ENCODE data around the gene MIER2.

Gene MIER2

GRCh38 chr19:280541-281009 is 64.0 kb downstream of the MIER2 start:
- TF ChIP-seq ZFX (IDR thresholded peaks at IDR 0.05): no peak
- no peak overlapping the region for H3K27ac ChIP-seq

GRCh38 chr19:279656-280055 is 64.9 kb downstream of the MIER2 start:
- no peak overlapping the region for H3K27ac ChIP-seq
- no peak for TF ChIP-seq CTCF (conservative IDR thresholded peaks at IDR 0.05)
- no peak for TF ChIP-seq ZFX (IDR thresholded peaks at IDR 0.05)

- TF ChIP-seq ZFX (IDR thresholded peaks at IDR 0.05): no peak
- no peak for TF ChIP-seq CTCF (conservative IDR thresholded peaks at IDR 0.05)
These were observed 65.4 kb downstream of the MIER2 start for GRCh38 chr19:279231-279630.

GRCh38 chr19:277581-278165 is 66.9 kb downstream of the MIER2 start:
- TF ChIP-seq CTCF (conservative IDR thresholded peaks at IDR 0.05) (no peak), ZFX (IDR thresholded peaks at IDR 0.05) (no peak)
- H3K27ac ChIP-seq: no peak overlapping the region

More at GRCh38 chr19:279231-279630, 65.4 kb downstream of the MIER2 start:
- H3K27ac ChIP-seq: no peak overlapping the region

GRCh38 chr19:277131-277530 is 67.5 kb downstream of the MIER2 start:
- H3K27ac ChIP-seq: no peak overlapping the region
- TF ChIP-seq ZFX (IDR thresholded peaks at IDR 0.05) (no peak), CTCF (conservative IDR thresholded peaks at IDR 0.05) (no peak)

- TF ChIP-seq CTCF (conservative IDR thresholded peaks at IDR 0.05): no peak
- TF ChIP-seq ZFX (IDR thresholded peaks at IDR 0.05): no peak
- H3K27ac ChIP-seq: no peak overlapping the region
These were observed 68.5 kb downstream of the MIER2 start for GRCh38 chr19:275958-276646.

GRCh38 chr19:275000-275399 is 69.6 kb downstream of the MIER2 start:
- TF ChIP-seq ZFX (IDR thresholded peaks at IDR 0.05) (no peak), CTCF (conservative IDR thresholded peaks at IDR 0.05) (no peak)
- H3K27ac ChIP-seq: no peak overlapping the region

GRCh38 chr19:273393-273792 is 71.2 kb downstream of the MIER2 start:
- no peak overlapping the region for H3K27ac ChIP-seq
- TF ChIP-seq ZFX (IDR thresholded peaks at IDR 0.05): no peak
- TF ChIP-seq CTCF (conservative IDR thresholded peaks at IDR 0.05): no peak
